ENCODE data around the gene SLC1A4.

Gene SLC1A4

GRCh38 chr2:64945973-64946768, 43.0 kb upstream of the SLC1A4 start:
- Histone ChIP-seq H3K9me3 (replicated peaks; ENCODE audit: insufficient read depth, low read length) (no peaks in the 10 kb centered on the region), H3K4me1 (ENCODE audit: low read length) (peaks cover 49% of the 10 kb centered on the region), H3K4me2 (ENCODE audit: low read depth, low read length) (peak overlapping the region; percentile 91), H3K9ac (ENCODE audit: low read length) (peak overlapping the region; percentile 59), H3K27me3 (replicated peaks; ENCODE audit: insufficient read depth, low read length) (no peaks in the 10 kb centered on the region), H3K27ac (ENCODE audit: low read length) (peak overlapping the region; percentile 90), H3K36me3 (replicated peaks; ENCODE audit: insufficient read depth, low read length) (no peaks in the 10 kb centered on the region), H2AFZ (ENCODE audit: low read length) (peak overlapping the region; percentile 63), H3K79me2 (ENCODE audit: low read length) (no peaks in the 10 kb centered on the region), H3F3A (ENCODE audit: insufficient read depth, low read length) (peaks cover 25% of the 10 kb centered on the region), H3K9me2 (replicated peaks; ENCODE audit: insufficient read depth, low read length) (no peaks in the 10 kb centered on the region), H4K20me1 (ENCODE audit: insufficient read depth, low read length) (no peaks in the 10 kb centered on the region), H3K4me3 (ENCODE audit: low read length) (peak overlapping the region; percentile 46)
- TF ChIP-seq CTCF (IDR thresholded peaks at IDR 0.05; ENCODE audit: low read length) = no peak
- no peak for TF ChIP-seq EZH2 (optimal IDR thresholded peaks at IDR 0.05; ENCODE audit: low read depth, low read length)
- no peak for TF ChIP-seq EZH2phosphoT487 (IDR thresholded peaks at IDR 0.05; ENCODE audit: low read length)
- DNase-seq = peak; percentile 86

- Histone ChIP-seq H3K27ac (ENCODE audit: low read length) (peak overlapping the region; percentile 90), H3K9ac (ENCODE audit: low read length) (peak overlapping the region; percentile 59), H3K4me1 (ENCODE audit: low read length) (peaks cover 52% of the 10 kb centered on the region), H3K4me2 (ENCODE audit: low read depth, low read length) (peak overlapping the region; percentile 91), H3F3A (ENCODE audit: insufficient read depth, low read length) (peaks cover 27% of the 10 kb centered on the region), H3K79me2 (ENCODE audit: low read length) (no peaks in the 10 kb centered on the region), H3K36me3 (replicated peaks; ENCODE audit: insufficient read depth, low read length) (no peaks in the 10 kb centered on the region), H4K20me1 (ENCODE audit: insufficient read depth, low read length) (no peaks in the 10 kb centered on the region), H3K4me3 (ENCODE audit: low read length) (peak overlapping the region; percentile 46), H2AFZ (ENCODE audit: low read length) (peak overlapping the region; percentile 63), H3K27me3 (replicated peaks; ENCODE audit: insufficient read depth, low read length) (no peaks in the 10 kb centered on the region), H3K9me2 (replicated peaks; ENCODE audit: insufficient read depth, low read length) (no peaks in the 10 kb centered on the region), H3K9me3 (replicated peaks; ENCODE audit: insufficient read depth, low read length) (no peaks in the 10 kb centered on the region)
- no peak for TF ChIP-seq CTCF (IDR thresholded peaks at IDR 0.05; ENCODE audit: low read length)
- TF ChIP-seq EZH2phosphoT487 (IDR thresholded peaks at IDR 0.05; ENCODE audit: low read length) = no peak
- TF ChIP-seq EZH2 (optimal IDR thresholded peaks at IDR 0.05; ENCODE audit: low read depth, low read length) = no peak
- DNase-seq = no peak
Observed at GRCh38 chr2:64946769-64947247, 42.4 kb upstream of the SLC1A4 start.

- no peak overlapping the region for H3K4me3 ChIP-seq (ENCODE audit: low read length)
- H3K27me3 ChIP-seq (replicated peaks; ENCODE audit: insufficient read depth, low read length) = no peaks in the 10 kb centered on the region
- H3K27ac ChIP-seq (ENCODE audit: low read length) = no peak overlapping the region
- H4K20me1 ChIP-seq (ENCODE audit: insufficient read depth, low read length) = no peaks in the 10 kb centered on the region
- H3K4me2 ChIP-seq (ENCODE audit: low read depth, low read length) = no peak overlapping the region
- DNase-seq = no peak
- H3K9me3 ChIP-seq (replicated peaks; ENCODE audit: insufficient read depth, low read length) = no peaks in the 10 kb centered on the region
- H2AFZ ChIP-seq (ENCODE audit: low read length) = no peak overlapping the region
- H3F3A ChIP-seq (ENCODE audit: insufficient read depth, low read length) = peaks cover 27% of the 10 kb centered on the region
- H3K79me2 ChIP-seq (ENCODE audit: low read length) = no peaks in the 10 kb centered on the region
- H3K36me3 ChIP-seq (replicated peaks; ENCODE audit: insufficient read depth, low read length) = no peaks in the 10 kb centered on the region
- H3K9ac ChIP-seq (ENCODE audit: low read length) = no peak overlapping the region
- H3K4me1 ChIP-seq (ENCODE audit: low read length) = peaks cover 49% of the 10 kb centered on the region
- no peaks in the 10 kb centered on the region for H3K9me2 ChIP-seq (replicated peaks; ENCODE audit: insufficient read depth, low read length)
- TF ChIP-seq EZH2 (optimal IDR thresholded peaks at IDR 0.05; ENCODE audit: low read depth, low read length) = no peak
- no peak for TF ChIP-seq EZH2phosphoT487 (IDR thresholded peaks at IDR 0.05; ENCODE audit: low read length)
- TF ChIP-seq CTCF (IDR thresholded peaks at IDR 0.05; ENCODE audit: low read length) = no peak
Observed at GRCh38 chr2:64947885-64948284, 41.3 kb upstream of the SLC1A4 start.
